Stimulated activated CD4-positive, alpha-beta T cell treated with anti-CD3 and anti-CD28 coated beads, Interleukin-12 subunit alpha, Interleukin-12 subunit beta, amount 100 ng/mL, for 24 hours (primary cell): ENCODE measurements around the gene TMEM201.

Experiments
- DNase-seq, 2 experiments: peaks; one replicate each; pipeline ENCODE4 v3.0.0-alpha.2; 2020; ENCODE audit warnings: low read depth in 2 of 2

TMEM201 gene

DNA sequence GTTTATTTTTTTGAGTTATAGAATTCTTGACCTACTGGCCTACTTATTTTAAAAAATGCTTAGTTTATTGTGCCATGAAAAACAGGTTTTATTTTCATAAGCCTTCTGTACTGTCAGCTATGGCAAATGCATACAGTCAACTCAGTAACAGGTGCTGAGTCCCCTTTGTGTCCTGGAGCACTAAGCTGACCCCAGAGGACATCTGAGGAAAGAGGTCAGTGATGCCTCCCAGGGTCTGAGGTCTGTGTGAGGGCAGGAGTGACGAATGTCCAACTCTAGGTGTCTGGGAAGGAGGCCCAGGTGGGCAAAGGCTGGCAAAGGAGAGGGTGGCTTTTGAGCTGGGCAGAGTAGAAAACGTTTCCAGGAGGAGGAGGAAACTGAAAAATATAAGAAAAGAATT is 7.8 kb upstream of the TMEM201 start:
- no peak for DNase-seq

DNA sequence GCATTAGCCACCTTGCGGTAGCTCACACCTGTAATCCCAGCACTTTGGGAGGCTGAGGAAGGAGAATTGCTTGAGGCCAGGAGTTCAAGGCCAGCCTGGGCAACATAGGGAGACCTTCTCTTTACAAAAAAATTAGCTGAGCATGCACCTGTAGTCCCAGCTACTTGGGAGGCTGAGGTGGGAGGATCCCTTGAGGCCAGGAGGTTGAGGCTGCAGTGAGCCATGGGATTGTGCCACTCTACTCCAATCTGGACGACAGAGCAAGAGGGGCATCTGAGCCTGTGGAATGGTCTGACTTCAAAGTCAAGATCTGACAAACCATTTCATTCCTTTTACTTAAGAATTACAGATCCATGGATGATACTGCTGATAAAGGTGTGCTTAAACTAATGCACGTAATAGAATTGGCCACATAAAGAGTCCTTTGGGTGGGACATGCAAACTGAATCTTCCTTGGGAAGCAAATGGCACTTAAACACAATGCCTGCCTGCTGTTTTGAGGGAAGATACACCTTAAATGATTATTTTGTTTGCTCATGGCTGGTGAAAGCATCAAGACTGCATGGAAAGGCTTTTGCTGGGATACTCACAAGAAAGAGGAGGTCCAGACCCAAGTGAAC is 2.5 kb upstream of the TMEM201 start:
- DNase-seq: no peak

DNA sequence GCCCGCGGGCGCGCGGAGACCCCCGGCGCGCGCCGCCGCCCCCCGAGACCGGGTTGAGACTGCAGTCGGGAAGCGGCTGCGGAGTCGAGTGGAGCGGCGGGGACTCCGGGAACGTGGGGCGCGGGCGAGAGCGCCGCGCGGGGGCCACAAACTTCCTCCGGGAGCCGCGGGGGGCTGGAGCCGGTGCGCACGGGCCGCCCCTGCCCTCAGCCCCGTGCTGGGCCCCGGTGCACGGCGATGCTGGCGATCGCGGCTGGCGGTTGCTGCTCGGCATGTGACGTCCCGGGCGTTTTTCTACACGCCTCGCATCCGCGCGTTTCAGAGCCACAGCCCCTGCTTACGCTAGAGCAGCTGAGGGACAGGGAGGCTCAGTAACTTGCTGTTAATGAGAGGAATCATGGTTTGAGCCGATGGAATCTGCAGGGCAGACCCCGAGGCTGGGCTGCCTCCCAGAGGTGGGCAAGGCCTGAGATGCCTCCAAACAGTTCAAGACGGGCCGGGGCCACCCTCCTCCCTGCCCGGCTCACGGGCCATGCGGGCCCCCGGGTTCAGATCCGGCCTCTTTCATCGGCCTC is 520 bp downstream of the TMEM201 start:
- peak in 1 of 2 experiments; percentile 20 for DNase-seq

GRCh38 chr1:9589719-9590157 is 1.0 kb downstream of the TMEM201 start:
- no peak for DNase-seq

- DNase-seq: no peak
Observed at GRCh38 chr1:9590201-9590600, 1.5 kb downstream of the TMEM201 start.

DNA sequence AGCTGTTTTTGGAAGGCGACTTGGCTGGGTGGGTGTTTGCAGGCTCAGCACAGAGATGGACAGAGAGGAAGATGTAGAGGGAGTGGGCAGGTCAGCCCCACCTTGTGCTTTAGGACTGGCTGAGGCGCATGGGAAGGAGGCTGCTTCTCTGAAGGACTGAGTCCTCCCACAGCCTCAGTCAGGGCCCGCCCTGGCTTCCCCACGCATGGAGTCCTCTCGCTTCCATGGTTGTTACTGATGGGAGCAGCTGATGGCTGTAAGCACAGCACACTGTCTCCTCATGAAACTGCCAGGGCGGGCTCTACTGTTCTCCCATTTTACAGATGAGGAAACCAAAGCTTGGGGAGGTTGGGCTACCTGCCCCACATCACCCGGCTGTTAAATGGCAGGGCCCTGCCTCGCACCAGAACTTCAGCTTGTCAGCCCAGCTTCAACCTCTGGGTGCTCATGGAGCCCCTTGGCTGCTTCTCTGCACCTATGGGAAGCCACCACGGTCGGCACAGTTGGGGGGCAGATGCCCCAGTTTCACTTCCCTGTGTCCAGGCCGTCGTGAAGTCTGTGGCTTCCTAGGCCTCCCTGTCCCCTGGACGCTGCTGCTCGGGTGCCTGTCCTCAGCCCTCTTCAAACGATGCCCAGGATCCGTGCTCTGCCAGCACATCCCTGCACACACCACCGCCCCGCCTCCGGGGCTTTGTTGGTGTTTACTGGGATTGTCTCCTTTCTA is 2.4 kb downstream of the TMEM201 start:
- no peak for DNase-seq

DNA sequence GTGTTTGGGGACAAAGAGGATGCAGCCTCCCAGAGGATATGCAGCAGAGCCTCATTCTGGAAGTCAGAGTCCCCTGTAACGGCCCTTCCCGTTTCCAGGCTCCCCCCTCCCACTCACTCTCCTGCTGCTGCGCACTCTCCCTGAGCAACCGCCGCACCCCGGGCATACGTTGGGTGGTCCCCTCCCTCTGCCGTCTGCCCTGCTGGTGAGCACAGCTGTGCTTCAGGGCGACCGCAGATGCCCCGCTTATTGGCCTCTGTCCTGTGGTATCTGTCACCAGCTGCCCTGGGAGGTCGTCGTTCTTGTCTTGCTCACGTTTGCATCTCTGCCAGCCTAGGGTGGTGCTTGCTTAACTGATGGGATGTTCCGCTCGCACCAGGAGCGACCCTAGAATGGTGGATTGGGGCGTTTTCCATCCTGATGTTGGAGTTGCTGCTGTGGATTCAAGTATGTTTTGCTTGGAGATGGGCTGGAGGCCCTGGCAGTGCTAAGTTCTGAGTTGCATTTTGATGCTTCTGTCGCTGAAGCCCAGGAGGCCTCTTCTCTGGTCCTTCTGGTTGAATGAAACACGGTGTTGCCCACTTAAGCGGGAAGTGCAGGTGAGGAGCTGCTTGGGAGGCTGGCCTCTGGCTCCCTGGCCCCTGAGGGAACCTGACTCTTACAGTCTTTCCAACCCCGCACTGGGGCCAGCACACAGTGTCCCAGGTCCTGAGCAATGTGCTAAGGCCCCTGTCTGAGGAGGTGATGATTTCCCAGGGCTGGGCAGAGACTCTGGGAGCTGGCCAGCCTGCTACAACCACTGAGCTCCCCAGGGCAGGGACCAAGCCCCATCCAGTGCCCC is 3.2 kb downstream of the TMEM201 start:
- DNase-seq: no peak

GRCh38 chr1:9592510-9593075 is 3.9 kb downstream of the TMEM201 start:
- no peak for DNase-seq

- no peak for DNase-seq
Observed at GRCh38 chr1:9593147-9593491, 4.4 kb downstream of the TMEM201 start.

DNA sequence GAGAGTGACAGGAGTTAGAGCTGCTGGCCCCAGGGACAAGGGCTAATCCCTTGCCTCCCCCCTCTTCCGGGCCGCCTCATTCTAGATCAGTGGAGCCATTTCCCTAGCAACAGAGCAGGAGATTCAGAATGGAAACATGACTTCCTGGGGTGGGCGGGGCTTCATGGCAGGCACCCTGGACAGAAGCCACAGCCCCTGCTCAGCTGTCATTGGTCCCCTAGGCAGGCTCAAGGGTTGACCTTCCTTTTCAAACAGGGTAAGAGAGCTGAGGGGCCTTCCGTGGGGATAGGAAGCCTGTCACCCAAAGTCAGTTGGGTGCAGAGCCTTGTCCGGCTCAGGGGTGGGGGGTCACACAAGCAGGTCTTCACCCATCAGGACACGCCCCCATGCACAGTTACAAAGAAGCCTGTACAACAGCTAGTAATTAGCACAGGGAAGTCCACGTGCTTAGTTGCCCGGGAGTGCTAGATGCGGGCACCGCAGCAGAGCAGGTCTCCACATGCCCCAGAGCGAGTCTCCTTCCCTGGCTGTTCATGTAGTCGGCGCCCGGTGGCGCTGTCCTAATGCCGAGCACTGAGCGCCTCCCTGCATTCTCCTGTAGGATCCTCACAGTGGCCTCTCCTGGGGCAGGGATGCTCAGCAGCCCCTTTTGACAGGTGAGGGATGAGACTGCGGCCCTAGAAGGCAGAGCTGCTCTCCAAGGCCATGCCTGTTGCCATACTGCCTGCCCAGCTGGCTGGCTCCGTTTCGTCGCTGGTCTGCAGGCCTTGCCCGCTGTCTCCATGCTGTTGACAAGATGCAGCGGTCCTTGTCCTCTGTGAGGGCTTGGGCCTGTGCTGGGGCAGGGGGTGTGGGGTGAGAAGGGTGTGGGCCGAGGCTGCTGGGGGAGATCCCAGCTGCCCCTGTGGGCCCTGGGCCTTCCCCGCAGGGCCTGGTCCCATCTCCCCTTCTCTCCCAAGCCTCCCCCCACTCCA is 5.1 kb downstream of the TMEM201 start:
- peak in 1 of 2 experiments; percentile 51 for DNase-seq

- no peak for DNase-seq
Observed at GRCh38 chr1:9594471-9595155, 5.9 kb downstream of the TMEM201 start.

- DNase-seq: no peak
Observed at GRCh38 chr1:9595156-9595967, 6.7 kb downstream of the TMEM201 start.

GRCh38 chr1:9595968-9596340 is 7.2 kb downstream of the TMEM201 start:
- DNase-seq: no peak

DNA sequence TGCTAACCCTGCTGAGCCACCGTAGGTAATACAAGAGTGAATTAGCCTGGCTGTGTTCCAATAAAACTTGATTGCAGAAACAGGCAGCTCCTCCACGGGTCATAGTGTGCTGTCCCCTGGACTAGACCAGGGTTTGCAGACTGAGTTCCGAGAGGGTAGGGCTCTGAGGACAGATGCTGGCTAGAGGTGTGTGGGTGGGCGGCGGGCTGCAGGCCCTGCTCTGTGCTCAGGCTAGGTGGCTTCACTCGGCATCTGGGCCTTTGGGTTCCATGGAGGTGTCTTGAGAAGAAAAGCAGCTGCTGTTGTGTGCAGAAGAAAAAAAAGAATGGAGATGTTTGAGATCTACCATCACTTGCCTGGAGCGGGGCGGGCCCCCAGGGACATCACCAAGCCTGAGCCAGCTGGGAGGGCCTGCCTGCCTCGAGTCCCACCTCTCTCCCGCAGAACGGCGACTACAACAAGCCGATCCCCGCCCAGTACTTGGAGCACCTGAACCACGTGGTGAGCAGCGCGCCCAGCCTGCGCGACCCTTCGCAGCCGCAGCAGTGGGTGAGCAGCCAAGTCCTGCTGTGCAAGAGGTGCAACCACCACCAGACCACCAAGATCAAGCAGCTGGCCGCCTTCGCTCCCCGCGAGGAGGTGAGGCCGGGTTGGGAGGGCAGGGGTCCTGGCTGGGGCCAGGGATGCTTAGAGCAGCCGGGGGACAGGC is 7.9 kb downstream of the TMEM201 start:
- DNase-seq: no peak

DNA sequence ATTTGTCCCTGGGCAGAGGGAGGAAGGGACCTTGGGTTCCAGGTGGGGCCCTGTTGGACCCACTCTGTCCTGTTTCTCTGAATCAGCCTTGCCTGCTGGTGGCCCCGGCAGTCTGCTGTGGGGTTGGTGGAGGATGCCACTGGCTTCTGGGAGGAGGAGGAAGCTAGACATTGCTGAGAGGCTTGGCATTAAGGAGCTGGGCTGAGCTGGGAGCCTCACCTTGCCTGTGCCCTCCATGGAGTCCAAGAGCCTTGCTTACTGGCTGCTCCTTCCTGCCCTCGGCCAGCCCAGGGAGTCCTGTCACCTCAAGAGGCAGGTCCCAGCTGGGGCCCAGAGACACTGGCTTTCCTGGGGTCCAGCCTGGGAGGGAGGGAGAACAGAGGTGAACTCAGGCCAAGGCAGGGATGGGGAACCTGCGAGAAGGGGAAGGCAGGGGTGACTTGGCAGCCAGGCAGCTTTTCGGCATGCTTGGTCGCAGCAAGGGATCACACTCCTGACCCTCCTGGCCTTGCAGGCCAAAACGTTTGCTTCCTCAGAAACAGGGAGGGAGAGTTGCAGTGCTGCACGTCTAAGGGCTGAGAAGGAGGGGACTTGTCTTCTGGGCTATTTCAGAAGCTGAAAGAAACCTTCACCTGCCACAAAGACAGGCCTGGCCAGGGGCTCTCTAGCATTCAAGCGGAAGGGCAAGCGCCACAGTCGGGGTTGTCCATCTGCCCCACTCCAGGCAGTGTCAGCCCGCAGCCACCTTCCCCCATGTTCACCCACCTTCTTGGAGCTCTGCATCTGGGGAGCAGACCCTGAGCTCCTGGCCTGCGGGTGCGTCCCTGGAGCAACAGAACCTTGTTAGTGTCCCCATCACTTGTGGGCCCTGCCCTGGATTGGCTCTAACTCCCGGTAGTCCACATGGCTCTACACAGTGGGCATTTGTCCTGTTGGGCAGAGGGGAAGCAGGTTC is 8.9 kb downstream of the TMEM201 start:
- no peak for DNase-seq

DNA sequence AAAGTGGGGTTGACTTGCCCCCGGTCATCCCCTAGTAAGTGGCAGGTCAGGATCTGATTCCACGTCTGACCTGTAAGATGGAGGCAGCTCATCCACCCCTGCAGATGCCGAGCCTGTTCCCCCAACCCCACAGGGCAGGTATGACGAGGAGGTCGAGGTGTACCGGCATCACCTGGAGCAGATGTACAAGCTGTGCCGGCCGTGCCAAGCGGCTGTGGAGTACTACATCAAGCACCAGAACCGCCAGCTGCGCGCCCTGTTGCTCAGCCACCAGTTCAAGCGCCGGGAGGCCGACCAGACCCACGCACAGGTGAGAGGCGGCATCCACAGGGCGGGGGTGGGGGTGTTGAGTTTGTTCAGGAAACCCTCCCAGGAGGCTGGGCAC is 9.6 kb downstream of the TMEM201 start:
- DNase-seq: no peak

DNA sequence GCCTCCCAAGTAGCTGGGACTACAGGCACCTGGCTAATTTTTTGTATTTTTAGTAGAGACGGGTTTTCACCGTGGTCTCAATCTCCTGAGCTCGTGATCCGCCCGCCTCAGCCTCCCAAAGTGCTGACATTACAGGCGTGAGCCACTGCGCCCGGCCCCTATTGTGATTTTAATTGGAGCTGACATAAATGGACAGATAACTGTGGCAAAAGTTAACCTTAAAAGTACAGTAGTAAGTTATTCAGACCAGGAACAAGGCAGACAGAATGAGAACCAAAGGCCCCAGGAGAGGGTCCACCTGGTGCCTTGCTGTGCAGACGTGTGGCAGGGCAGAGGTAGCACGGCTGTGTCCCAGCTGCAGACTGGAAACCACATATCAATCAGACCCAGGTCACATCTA is 11.0 kb downstream of the TMEM201 start:
- DNase-seq: no peak
